DOHH2 (cell line): Measurements from ENCODE around the gene GBE1.

Source experiments
- H3F3A ChIP-seq: fragments of 200-600 bp; sonication (generic), shearing (Covaris generic); 2 replicates; pipeline ENCODE4 v1.6.0; 2016; ENCODE audit warnings: antibody characterized with exemption, mild to moderate bottlenecking; ENCODE audit not compliant: control insufficient read depth, insufficient read depth
- H3K27ac ChIP-seq: fragments of 200-600 bp; sonication (generic); 2 replicates; pipeline ENCODE4 v1.5.1; 2014; ENCODE audit warnings: low read depth, mild to moderate bottlenecking, low read length, moderate library complexity
- H3K27me3 ChIP-seq: fragments of 200-600 bp; sonication (generic); 2 replicates; pipeline ENCODE4 v1.6.1; 2014; ENCODE audit warnings: mild to moderate bottlenecking, low read length, mixed read lengths; ENCODE audit not compliant: control insufficient read depth
- H3K36me3 ChIP-seq: fragments of 200-600 bp; sonication (generic); 2 replicates; pipeline ENCODE4 v1.6.1; 2014; ENCODE audit warnings: mild to moderate bottlenecking, low read length, moderate library complexity, mixed read lengths; ENCODE audit not compliant: control insufficient read depth
- H3K4me1 ChIP-seq: fragments of 200-600 bp; sonication (generic); 2 replicates; pipeline ENCODE4 v1.6.1; 2014; ENCODE audit warnings: mild to moderate bottlenecking, low read length, mixed read lengths; ENCODE audit not compliant: control insufficient read depth
- H3K4me2 ChIP-seq: fragments of 200-600 bp; sonication (generic); 2 replicates; pipeline ENCODE4 v1.6.0; 2014; ENCODE audit warnings: mild to moderate bottlenecking, low read length, moderate library complexity
- H3K4me3 ChIP-seq: fragments of 200-600 bp; sonication (generic); 2 replicates; pipeline ENCODE4 v1.5.1; 2014; ENCODE audit warnings: mild to moderate bottlenecking, low read length, mixed read lengths
- H3K79me2 ChIP-seq: fragments of 200-600 bp; sonication (generic); 2 replicates; pipeline ENCODE4 v1.6.1; 2014; ENCODE audit warnings: mild to moderate bottlenecking, low read length, mixed read lengths; ENCODE audit not compliant: control insufficient read depth
- H3K9me2 ChIP-seq: fragments of 200-600 bp; sonication (generic); replicated peaks from 2 replicates; pipeline ENCODE4 v1.6.1; 2014; ENCODE audit warnings: mild to moderate bottlenecking, low read length, mixed read lengths; ENCODE audit not compliant: control insufficient read depth
- H3K9me3 ChIP-seq: fragments of 200-600 bp; sonication (generic); 2 replicates; pipeline ENCODE4 v1.6.1; 2014; ENCODE audit warnings: antibody characterized with exemption, low read length, mixed read lengths; ENCODE audit not compliant: control insufficient read depth, insufficient read depth
- H4K20me1 ChIP-seq: fragments of 200-600 bp; sonication (generic); 2 replicates; pipeline ENCODE4 v1.6.0; 2014; ENCODE audit warnings: low read depth, mild to moderate bottlenecking, antibody characterized with exemption, low read length, moderate library complexity; ENCODE audit not compliant: control insufficient read depth, insufficient read depth
- CTCF ChIP-seq: fragments of 200-600 bp; sonication (generic); IDR thresholded peaks from one replicate; pipeline ENCODE4 v1.5.1; 2014; ENCODE audit warnings: antibody characterized with exemption, mild to moderate bottlenecking, low read depth, low read length; ENCODE audit not compliant: poor library complexity, severe bottlenecking
- EZH2phosphoT487 ChIP-seq: fragments of 200-600 bp; sonication (generic); IDR thresholded peaks from 2 replicates; pipeline ENCODE4 v1.6.1; 2017; ENCODE audit warnings: borderline replicate concordance, mild to moderate bottlenecking, antibody characterized with exemption, low read length, moderate library complexity, mixed read lengths

Gene GBE1

GRCh38 chr3:81451140-81451539 is 310.3 kb downstream of the GBE1 start:
- no peaks in the 10 kb centered on the region for H3K9me2 ChIP-seq
- no peaks in the 10 kb centered on the region for H3F3A ChIP-seq
- H3K9me3 ChIP-seq, result no peaks in the 10 kb centered on the region
- H3K79me2 ChIP-seq, result no peaks in the 10 kb centered on the region
- no peaks in the 10 kb centered on the region for H3K27me3 ChIP-seq
- H3K36me3 ChIP-seq, result no peaks in the 10 kb centered on the region
- H3K4me2 ChIP-seq, result no peak overlapping the region
- no peaks in the 10 kb centered on the region for H3K4me1 ChIP-seq
- no peaks in the 10 kb centered on the region for H4K20me1 ChIP-seq
- no peak overlapping the region for H3K27ac ChIP-seq
- no peak overlapping the region for H3K4me3 ChIP-seq
- no peak for TF ChIP-seq EZH2phosphoT487
- no peak for TF ChIP-seq CTCF

GRCh38 chr3:81446806-81447205 is 314.6 kb downstream of the GBE1 start:
- Histone ChIP-seq H3K4me3 (no peak overlapping the region), H3K27me3 (no peaks in the 10 kb centered on the region)

GRCh38 chr3:81445712-81446111 is 315.7 kb downstream of the GBE1 start:
- no peaks in the 10 kb centered on the region for H3K27me3 ChIP-seq
- no peak overlapping the region for H3K4me2 ChIP-seq
- no peak overlapping the region for H3K4me3 ChIP-seq
- no peak overlapping the region for H3K27ac ChIP-seq
- H3K4me1 ChIP-seq, result no peaks in the 10 kb centered on the region
- H3K79me2 ChIP-seq, result no peaks in the 10 kb centered on the region
- H3F3A ChIP-seq, result no peaks in the 10 kb centered on the region
- TF ChIP-seq CTCF (no peak), EZH2phosphoT487 (no peak)
- H3K36me3 ChIP-seq, result no peaks in the 10 kb centered on the region
- no peaks in the 10 kb centered on the region for H3K9me3 ChIP-seq
- no peaks in the 10 kb centered on the region for H3K9me2 ChIP-seq
- H4K20me1 ChIP-seq, result no peaks in the 10 kb centered on the region

More at GRCh38 chr3:81446806-81447205, 314.6 kb downstream of the GBE1 start:
- Histone ChIP-seq H3K27ac (no peak overlapping the region), H3K4me1 (no peaks in the 10 kb centered on the region), H4K20me1 (no peaks in the 10 kb centered on the region), H3K9me3 (no peaks in the 10 kb centered on the region), H3K79me2 (no peaks in the 10 kb centered on the region), H3K36me3 (no peaks in the 10 kb centered on the region), H3K4me2 (no peak overlapping the region), H3K9me2 (no peaks in the 10 kb centered on the region), H3F3A (no peaks in the 10 kb centered on the region)
- TF ChIP-seq CTCF (no peak), EZH2phosphoT487 (no peak)
